COLO668 (cell line): ENCODE results near the gene METAP1.
"Not testable (repeated sequence)": the region's sequence is repeated elsewhere in the genome, so short reads cannot be mapped to it uniquely, and the experiment has no call there.

Source experiments
- DNase-seq: peaks from one replicate; lab custom pipeline; 2025; ENCODE audit not compliant: unreplicated experiment; lab: John Stamatoyannopoulos, UW

The METAP1 gene

GRCh38 chr4:98996765-98997068 lies 1.2 kb downstream of the METAP1 start:
- no peak for DNase-seq

- no peak for DNase-seq
Observed at GRCh38 chr4:98997166-98997565, 1.6 kb downstream of the METAP1 start.

GRCh38 chr4:98998551-98998950 lies 3.0 kb downstream of the METAP1 start:
- DNase-seq = no peak

- DNase-seq = no peak
Observed at GRCh38 chr4:99002279-99002678, 6.8 kb downstream of the METAP1 start.

GRCh38 chr4:99008051-99008450 lies 12.5 kb downstream of the METAP1 start:
- no peak for DNase-seq

GRCh38 chr4:99011910-99012309 lies 16.4 kb downstream of the METAP1 start:
- DNase-seq = no peak

- DNase-seq = no peak
Observed at GRCh38 chr4:99013402-99013843, 17.9 kb downstream of the METAP1 start.

GRCh38 chr4:99013884-99014523 lies 18.5 kb downstream of the METAP1 start:
- no peak for DNase-seq

GRCh38 chr4:99021386-99021785 lies 25.9 kb downstream of the METAP1 start:
- no peak for DNase-seq

GRCh38 chr4:99022566-99022965 lies 27.0 kb downstream of the METAP1 start:
- no peak for DNase-seq

GRCh38 chr4:99023800-99024251 lies 28.3 kb downstream of the METAP1 start:
- not testable (repeated sequence) for DNase-seq

GRCh38 chr4:99024481-99025275 lies 29.2 kb downstream of the METAP1 start:
- no peak for DNase-seq

GRCh38 chr4:99025506-99025905 lies 30.0 kb downstream of the METAP1 start:
- no peak for DNase-seq

- no peak for DNase-seq
Observed at GRCh38 chr4:99027304-99027703, 31.8 kb downstream of the METAP1 start.

- DNase-seq = no peak
Observed at GRCh38 chr4:99028187-99028586, 32.7 kb downstream of the METAP1 start.

- DNase-seq = no peak
Observed at GRCh38 chr4:99029018-99029735, 33.7 kb downstream of the METAP1 start.

- DNase-seq = no peak
Observed at GRCh38 chr4:99029852-99030251, 34.3 kb downstream of the METAP1 start.

- DNase-seq = no peak
Observed at GRCh38 chr4:99033956-99034355, 38.4 kb downstream of the METAP1 start.

- DNase-seq = no peak
Observed at GRCh38 chr4:99038213-99038612, 42.7 kb downstream of the METAP1 start.

- DNase-seq = no peak
Observed at GRCh38 chr4:99043346-99043745, 47.8 kb downstream of the METAP1 start.

- DNase-seq = no peak
Observed at GRCh38 chr4:99047710-99048109, 52.2 kb downstream of the METAP1 start.

- no peak for DNase-seq
Observed at GRCh38 chr4:99052902-99053301, 57.4 kb downstream of the METAP1 start.
